ENCODE measurements around the gene CYTH2.

Gene CYTH2, protein sequence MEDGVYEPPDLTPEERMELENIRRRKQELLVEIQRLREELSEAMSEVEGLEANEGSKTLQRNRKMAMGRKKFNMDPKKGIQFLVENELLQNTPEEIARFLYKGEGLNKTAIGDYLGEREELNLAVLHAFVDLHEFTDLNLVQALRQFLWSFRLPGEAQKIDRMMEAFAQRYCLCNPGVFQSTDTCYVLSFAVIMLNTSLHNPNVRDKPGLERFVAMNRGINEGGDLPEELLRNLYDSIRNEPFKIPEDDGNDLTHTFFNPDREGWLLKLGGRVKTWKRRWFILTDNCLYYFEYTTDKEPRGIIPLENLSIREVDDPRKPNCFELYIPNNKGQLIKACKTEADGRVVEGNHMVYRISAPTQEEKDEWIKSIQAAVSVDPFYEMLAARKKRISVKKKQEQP

DNA sequence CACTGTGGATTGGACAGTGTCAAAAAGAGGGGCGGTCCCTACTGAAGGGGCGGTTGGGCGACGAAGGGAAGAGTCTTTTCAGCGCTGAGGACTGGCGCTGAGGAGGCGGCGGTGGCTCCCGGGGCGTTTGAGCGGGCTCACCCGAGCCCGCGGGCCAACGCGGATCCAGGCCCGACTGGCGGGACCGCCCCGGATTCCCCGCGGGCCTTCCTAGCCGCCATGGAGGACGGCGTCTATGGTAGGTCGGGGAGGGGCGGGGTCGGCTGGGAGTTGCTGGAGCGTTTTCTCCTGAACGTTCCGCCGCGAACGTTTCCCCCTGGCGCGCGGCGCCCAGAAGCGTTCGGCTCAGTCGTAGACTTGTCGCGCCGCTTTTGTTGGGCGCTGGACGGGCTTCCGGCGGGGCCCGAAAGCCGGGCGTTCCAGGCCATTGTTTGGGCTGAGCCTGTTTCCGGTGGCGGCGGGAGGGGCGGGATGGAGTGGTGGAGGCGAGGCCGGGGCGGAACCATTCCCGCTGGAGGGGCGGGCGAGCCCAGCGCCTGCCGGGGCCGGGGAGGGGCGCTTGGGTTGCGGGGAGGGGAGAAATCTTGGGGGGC lies at the start of gene CYTH2:
CYTH2 (plus strand) TSS at position 81 of the 593 bp plus-strand sequence; CDS start at position 220, 139 bp downstream.
- peak; percentile 81 for DNase-seq (ENCODE audit: low spot score)

DNA sequence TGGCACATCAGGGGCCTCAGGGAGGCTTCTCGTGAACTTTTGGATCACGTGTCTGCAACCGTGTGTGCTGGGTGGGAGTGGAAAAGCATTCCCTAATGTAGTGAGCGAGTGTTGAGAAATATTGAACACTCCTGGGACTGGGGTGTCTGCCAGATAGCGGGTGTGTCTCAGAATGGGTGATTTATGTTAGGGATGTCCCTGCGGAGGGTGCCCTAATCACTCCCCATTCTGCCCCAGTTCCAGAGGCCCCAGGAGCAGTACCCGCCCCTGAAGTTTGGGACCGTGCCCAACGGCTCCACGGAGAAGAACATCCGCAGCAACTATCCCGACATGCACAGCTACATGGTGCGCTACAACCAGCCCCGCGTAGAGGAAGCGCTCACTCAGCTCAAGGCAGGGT lies 47.6 kb upstream of the CYTH2 start:
- no peak for DNase-seq (ENCODE audit: low spot score)

- no peak for DNase-seq (ENCODE audit: low spot score)
Measured at GRCh38 chr19:48424694-48425219, 44.4 kb upstream of the CYTH2 start.

GRCh38 chr19:48428670-48429069 lies 40.5 kb upstream of the CYTH2 start:
- no peak for DNase-seq (ENCODE audit: low spot score)

DNA sequence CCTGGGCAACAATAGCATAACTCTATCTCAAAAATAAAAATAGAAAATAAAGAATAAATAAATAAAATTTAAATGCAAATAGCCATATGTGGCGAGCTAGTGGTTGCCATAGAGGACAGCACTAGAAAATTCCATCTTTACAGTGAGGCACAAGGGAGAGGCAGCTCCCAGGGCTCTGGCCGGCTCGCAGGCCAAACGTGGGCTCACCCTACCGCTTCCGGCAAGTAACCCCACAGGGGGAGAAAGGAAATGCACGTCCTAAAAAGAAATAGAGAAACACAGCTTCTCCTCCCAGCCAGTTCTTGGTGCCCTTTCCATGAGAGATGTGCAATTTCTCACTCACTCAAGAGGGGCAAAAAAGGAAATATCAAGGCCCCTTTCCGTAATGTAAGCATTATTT lies 35.8 kb upstream of the CYTH2 start:
- no peak for DNase-seq (ENCODE audit: low spot score)

- DNase-seq (ENCODE audit: low spot score), result no peak
Measured at GRCh38 chr19:48436586-48436985, 32.6 kb upstream of the CYTH2 start.

DNA sequence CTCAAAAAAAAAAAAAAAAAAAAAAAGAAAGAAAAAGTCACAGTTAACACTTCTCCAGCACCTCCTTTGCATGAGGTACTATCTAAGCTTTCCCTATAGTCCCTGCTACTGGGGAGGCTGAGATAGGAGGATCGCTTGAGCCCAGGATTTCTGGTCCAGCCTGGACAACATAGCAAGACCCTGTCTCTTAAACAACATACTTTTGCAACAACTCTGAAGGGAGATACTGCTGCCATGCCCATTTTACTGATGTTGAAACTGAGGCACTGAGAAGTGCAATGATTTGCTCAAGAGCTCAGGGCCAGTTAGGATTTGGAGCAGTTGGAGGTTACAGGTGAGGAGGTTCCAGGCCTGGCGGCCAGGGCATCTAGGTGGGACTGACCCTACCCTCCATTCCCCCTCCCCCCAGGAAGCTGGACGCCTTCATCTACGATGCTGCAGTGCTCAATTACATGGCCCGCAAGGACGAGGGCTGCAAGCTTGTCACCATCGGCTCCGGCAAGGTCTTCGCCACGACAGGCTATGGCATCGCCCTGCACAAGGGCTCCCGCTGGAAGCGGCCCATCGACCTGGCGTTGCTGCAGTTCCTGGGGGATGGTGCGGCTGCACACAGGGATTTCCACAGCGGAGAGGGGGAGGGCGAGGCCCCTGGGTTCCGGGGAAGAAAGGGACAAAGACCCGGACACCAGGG lies 27.7 kb upstream of the CYTH2 start:
- no peak for DNase-seq (ENCODE audit: low spot score)

DNA sequence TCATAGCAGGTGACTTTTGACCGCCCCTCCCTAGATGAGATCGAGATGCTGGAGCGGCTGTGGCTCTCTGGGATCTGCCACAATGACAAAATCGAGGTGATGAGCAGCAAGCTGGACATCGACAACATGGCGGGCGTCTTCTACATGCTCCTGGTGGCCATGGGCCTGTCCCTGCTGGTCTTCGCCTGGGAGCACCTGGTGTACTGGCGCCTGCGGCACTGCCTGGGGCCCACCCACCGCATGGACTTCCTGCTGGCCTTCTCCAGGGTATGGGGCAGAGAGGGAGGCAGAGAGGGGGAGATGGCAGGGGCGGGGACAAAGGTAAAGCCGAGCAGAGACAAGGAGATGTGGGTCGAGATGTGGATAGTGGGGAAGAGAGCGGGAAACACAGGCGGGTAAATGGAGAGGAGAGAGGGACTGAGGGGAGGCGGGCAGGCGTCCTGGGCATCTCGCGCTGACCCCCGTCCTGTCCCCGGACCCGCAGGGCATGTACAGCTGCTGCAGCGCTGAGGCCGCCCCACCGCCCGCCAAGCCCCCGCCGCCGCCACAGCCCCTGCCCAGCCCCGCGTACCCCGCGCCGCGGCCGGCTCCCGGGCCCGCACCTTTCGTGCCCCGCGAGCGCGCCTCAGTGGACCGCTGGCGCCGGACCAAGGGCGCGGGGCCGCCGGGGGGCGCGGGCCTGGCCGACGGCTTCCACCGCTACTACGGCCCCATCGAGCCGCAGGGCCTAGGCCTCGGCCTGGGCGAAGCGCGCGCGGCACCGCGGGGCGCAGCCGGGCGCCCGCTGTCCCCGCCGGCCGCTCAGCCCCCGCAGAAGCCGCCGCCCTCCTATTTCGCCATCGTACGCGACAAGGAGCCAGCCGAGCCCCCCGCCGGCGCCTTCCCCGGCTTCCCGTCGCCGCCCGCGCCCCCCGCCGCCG lies 26.8 kb upstream of the CYTH2 start:
- no peak for DNase-seq (ENCODE audit: low spot score)

GRCh38 chr19:48443256-48443655 lies 25.9 kb upstream of the CYTH2 start:
- no peak for DNase-seq (ENCODE audit: low spot score)

- DNase-seq (ENCODE audit: low spot score), result no peak
Measured at GRCh38 chr19:48443731-48444128, 25.4 kb upstream of the CYTH2 start.

- no peak for DNase-seq (ENCODE audit: low spot score)
Measured at GRCh38 chr19:48444129-48444935, 24.8 kb upstream of the CYTH2 start.

GRCh38 chr19:48444936-48445200 lies 24.3 kb upstream of the CYTH2 start:
- DNase-seq (ENCODE audit: low spot score), result no peak

- DNase-seq (ENCODE audit: low spot score), result no peak
Measured at GRCh38 chr19:48445256-48445605, 23.9 kb upstream of the CYTH2 start.

DNA sequence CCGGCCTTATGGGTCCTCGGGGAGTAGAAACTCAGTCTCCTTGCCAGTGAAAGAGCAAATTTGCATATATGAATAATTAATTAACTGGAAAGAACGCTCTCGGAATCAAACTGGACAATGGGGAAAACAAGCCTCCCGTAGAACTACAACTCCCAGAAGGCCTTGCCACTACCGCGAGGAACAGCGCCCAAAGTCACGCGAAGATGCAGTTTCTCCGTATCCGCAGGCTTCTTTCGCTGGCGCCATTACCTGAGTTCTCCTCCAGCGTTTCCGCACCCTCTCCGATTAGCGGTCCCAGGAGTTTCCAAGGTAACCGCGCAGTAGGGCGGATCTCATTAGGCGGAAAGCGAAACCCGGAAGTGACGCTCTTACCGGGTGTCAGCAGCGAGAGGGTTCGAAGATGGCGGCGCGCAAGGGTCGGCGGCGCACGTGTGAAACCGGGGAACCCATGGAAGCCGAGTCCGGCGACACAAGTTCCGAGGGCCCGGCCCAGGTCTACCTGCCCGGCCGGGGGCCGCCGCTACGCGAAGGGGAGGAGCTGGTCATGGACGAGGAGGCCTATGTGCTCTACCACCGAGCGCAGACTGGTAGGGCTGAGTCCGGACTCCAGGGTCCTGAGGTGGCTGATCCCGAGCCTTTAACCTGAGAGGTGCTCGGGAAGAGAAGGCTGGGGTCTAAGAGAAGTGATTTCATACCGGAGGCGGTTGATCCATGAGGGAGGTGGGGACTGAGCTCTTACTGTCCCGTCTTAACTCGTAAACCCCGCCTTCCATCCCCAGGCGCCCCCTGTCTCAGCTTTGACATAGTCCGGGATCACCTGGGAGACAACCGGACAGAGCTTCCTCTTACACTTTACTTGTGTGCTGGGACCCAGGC lies 23.3 kb upstream of the CYTH2 start, which contains the start of gene GRWD1:
GRWD1 (plus strand) TSS at position 378 of the 876 bp plus-strand sequence; CDS start at position 401, 23 bp downstream.
- DNase-seq (ENCODE audit: low spot score), result peak; percentile 95

- DNase-seq (ENCODE audit: low spot score), result no peak
Measured at GRCh38 chr19:48446579-48446978, 22.6 kb upstream of the CYTH2 start.

DNA sequence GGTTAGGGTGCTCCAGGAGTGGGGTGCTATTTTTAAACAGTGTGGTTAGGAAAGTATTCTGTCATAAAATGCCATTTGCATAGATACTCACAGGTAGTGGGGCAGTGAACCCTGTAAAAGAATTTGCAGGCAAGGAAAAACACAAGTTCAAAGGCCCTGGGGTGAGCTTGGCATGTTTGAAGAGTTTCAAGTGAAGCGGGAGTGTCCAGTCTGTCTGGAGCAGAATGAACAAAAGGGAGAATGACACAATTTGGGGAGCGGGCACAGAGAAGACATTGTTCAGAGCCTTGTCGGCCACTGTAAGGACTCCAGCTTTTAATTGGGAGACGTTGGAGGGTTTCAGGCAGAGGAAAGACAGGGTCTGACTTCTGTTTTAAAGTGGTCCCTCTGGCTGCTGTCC lies 20.6 kb upstream of the CYTH2 start:
- no peak for DNase-seq (ENCODE audit: low spot score)

DNA sequence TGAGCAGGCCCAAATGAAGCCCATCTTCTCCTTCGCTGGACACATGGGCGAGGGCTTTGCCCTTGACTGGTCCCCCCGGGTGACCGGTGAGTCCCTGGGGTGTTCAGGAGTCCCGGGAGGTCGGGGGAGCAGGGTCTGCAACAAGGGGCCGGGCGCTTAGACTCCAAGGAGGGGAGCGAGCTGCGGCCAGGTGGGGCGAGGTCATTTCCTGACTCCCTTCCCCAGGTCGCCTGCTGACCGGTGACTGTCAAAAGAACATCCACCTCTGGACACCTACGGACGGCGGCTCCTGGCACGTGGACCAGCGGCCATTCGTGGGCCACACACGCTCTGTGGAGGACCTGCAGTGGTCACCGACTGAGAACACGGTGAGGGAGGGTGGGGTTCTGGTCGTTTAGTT lies 18.7 kb upstream of the CYTH2 start:
- DNase-seq (ENCODE audit: low spot score), result no peak

GRCh38 chr19:48450863-48451262 lies 18.3 kb upstream of the CYTH2 start:
- DNase-seq (ENCODE audit: low spot score), result no peak

DNA sequence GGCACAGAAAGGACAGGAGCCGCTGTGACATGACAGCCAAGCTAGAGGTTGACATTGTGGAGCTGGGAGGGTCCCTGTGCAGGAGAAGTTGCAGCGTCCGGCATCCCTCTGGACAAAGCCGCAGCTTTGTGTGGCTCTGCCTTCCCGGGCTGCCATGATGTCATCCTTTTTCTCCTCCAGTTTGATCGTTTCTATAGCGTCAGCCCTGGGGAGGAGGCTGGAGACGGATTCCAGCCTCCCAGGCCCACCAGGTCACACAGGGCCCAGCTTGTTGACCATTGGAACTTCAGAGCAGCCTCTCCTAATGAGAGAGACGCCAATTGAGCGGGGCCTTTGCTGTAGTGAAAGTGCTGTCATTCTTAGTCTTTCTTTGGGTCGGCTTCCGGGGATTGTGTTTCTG lies 17.5 kb upstream of the CYTH2 start:
- DNase-seq (ENCODE audit: low spot score), result no peak

Data from putamen (tissue), 1 donor.